ENCODE data around the gene UCN2.

Gene UCN2, protein sequence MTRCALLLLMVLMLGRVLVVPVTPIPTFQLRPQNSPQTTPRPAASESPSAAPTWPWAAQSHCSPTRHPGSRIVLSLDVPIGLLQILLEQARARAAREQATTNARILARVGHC

DNA sequence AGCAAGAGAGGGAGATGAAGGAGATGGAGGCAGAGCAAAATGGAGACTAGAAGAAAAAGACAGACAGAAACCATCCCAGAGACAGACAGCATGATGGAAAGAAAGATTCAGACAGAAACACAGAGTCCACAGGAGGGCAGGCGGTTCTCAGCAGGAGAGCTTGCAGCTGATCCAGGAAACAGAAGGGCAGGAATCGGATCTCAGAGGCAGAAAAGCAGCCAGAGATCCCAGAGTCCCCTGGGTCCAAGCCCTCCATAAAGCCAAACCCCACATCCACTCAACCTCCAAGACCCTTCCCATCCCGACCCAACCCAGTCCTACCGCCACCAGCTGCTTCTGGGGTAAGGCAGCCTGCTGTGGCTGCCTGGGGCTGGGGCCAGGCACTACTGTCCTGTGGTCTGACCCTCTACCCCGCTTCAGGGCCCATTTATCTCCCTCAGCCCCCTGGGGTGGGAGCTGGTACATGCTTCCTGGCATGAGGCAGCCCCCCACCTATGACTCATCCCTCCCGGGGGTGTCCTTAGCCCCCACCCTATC, at the start of gene UCN2:
Gene UCN2 (minus strand): TSS at position 400 of the 537 bp plus-strand sequence. CDS start 657 bp downstream, outside the sequence.
- no peak for DNase-seq

DNA sequence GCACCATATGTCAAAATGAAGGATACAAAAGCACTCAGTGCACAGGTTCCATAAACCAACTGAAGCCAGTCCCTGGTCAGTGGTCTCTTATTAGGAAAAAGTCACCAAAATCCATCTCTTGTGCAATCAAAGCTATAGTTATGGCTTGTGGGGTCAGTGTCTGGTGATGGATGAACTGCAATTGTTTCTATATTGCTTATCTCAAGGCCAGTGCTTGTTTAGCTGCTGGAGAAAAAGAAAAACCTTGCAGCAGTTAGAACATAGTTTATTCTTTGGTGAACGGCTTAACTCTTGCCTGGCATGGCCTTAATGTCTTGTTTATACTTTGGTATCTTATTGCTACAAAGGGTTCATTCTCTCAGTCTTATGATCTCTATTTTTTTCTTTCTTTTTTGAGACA, 48.7 kb upstream of the UCN2 start:
- DNase-seq, result no peak

DNA sequence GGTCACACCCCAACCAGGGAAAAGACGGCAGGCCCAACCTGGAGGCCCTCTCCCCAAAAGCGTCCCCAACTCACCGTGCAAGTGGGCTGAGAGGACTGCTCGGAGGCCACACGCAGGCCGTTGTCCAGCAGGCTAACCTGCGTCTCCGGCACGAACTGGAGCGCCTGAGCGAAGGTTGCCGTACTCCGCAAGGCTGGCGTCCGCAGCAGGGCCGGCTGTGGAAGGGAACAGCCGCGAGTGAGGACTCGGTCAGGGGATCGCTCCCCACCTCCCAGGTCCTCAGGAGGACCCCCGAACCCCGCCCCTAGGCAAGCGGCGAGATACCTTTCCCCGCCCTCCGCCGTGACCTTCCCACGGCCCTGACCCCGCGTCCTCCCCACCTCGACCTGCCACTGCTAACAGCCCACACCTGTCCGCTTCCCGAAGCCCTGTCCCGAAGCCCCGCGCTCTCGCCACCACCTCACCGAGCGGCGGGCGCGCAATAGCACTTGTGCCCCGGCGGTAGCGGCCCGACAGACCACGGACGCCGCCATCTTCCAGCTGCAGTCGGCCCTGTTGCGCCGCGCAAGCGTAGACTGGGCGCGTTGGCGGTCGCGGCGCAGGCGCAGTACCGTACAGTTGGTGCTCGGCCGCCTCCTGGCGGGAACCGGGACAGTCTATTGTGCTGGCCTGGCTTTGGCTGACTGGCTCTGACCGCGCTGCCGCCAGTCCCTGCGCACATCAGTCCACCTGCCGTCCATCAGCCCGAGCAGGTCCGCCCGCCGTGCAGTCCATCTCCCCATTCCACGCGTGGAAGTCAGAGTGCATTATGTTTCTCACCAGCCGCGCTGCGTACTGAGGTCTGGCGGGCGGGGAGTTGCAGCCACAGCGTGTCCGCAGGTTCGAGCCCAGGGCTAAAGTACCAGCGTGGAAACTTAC, 45.8 kb upstream of the UCN2 start, which contains the start of gene UQCRC1:
Gene UQCRC1 (minus strand): TSS at position 559 of the 918 bp plus-strand sequence. CDS start 26 bp downstream, at position 533.
- peak; percentile 88 to 89 for DNase-seq

DNA sequence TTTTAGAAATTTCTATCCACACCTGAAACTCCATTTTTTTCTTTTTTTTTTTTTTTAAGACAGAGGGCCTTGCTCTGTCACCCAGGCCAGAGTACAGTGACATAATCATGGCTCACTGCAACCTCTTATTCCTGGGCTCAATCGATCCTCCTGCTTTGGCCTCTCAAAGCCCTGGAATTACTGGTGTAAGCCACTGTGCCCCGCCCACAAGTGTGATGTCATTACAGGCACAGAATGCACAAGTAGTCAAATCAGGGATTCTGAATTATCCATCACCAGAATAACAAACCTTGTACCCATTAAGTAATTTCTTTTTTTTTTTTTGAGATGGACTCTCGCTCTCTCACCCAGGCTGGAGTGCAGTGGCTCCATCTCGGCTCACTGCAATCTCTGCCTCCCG, 43.9 kb upstream of the UCN2 start:
- no peak for DNase-seq

GRCh38 chr3:48601622-48601994, 38.0 kb upstream of the UCN2 start:
- DNase-seq, result no peak

DNA sequence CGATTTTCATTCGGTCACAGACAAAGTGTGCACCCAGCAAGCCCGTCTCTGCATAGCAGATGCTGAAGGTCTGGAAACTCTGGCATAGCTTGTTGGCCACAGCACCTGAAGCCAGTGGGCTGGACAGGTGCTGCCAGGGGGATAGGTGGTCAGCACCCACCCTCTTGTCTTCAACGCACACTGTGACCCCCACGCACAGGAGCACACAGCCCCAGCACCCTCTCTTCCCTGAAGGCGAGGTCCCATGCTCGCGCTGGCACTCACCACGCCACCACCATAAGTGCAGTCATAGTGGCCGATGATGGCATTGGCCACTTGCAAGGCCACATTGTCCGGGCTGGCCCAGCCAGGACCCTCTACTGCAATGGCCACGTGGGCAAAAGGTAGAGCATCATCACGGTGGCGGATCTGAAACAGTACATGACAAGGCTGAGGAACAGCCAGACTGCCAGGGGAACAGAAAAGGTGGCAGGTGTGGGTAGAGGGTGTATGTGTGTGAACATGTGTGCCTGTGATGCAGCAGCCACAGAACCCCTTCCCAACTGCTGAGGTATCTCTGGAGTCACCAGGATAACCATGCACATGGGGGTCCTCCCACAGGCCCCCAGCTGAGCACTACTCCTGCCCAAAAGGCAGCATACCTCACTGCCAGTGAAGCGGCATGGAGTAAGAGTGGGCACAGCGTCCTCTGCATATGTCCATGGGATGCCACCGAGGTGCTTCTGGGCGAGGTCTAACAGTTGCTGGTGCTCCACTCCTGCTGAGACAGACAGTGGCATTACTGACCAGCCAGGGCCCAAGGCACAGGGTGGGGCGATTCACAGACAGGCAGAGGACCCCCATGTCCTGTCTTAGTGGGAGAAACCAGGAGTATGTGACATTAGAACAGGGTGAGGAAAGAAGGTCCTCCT, 37.4 kb upstream of the UCN2 start:
- no peak for DNase-seq

GRCh38 chr3:48599509-48600285, 36.1 kb upstream of the UCN2 start:
- DNase-seq, result no peak

DNA sequence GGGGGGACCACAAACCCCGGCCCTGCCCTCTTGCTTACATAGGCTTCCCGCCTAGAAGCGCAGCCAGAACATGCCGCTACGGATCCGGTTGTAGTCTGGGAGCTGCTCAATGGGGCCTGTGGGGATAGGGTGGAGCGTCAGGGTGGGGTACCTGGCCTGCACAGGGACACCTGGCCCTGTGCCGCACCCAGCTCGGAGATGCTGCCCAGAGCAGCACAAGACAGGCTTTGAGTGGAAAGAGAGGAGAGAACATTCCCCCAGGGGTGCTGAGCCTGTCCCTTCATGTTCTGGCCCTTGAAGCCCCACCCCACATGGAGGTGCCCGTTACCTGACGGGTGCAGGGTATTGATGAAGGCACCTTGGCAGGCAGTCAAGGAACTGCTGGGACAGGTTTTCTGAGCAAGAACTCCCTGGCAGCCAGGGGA, 35.5 kb upstream of the UCN2 start:
- DNase-seq, result no peak

GRCh38 chr3:48598323-48599076, 34.9 kb upstream of the UCN2 start:
- no peak for DNase-seq

DNA sequence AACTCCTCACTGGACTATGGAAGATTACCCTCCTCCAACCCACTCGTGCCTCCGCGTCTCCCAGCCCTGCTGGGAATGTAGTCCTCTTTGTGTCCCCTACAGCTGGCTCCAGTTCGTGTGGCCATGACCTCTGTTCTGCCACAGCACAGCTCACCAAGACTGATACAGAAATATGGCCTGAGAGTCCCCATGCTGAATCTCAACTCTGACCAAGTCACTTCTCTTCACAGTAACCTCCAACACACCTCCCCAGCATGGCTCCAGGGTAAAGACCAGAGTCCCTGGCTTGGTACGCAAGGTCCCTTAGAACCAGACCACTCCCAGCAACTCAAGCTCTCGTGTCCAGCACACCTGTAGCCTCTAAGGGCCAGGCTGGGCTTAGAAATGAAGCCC, 33.8 kb upstream of the UCN2 start:
- DNase-seq, result no peak

DNA sequence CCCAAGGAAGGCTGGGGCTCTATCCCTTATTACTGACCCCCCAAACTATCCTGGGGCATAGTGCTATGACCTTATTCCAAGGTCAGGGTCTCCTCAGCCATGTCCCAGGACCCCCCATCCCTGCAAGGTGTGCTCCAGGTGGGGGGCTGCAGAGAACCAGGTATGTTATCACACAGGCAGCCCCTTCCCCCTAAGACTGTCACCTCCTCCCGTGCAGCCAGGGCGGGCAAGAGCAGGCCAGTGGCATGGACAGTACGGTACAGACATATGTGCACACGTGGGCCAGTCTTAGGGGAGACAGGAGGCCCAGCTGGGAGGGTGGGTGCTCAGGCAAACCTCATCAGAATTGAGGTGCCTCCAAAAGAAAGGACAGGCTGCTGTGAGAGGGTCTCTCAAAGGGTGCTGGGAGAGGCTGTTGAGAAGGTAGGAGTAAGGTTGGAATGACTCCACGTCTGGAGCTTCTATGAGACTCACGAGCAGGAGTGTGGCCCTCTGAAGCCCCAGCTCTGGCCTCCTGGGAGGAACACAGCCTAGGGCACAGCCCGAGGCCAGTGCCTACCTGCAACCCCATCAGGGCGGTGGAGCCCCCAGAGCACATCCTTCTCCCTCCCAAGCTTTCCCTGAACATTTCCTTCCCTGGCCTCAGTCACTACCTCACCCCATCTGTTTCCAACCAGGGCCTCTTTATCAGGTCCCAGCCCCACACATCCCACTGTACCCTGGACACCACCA, 33.3 kb upstream of the UCN2 start:
- no peak for DNase-seq

- no peak for DNase-seq
These were observed 32.6 kb upstream of the UCN2 start for GRCh38 chr3:48596157-48596556.

DNA sequence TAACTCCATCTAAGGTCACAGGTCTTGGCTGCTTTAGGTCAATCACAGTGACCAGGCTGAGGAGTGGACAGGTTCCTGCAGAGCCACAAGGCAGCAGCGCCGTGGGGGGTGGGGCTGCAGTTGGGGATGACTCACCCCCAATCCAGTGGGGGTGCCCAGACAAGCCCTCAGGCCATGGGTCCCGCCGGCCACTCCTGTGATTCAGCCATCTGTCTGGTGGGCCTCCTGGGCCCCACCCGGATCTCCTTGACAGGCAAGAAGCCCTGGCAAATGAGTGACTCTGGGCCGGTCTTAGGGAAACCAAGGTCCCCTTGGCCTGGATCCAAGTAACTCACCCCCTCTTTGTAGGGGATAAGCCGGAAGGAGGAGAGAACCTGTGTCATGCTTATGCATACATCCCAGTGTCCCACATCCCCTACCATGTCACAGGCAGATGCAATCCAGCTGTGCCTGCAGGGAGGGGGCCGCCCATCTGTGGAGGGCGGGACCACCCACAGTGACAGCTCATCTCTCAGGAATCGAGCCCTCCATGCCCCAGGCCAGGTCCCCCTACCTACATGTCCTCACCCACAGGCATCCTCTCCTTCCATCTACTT, 32.0 kb upstream of the UCN2 start:
- no peak for DNase-seq

DNA sequence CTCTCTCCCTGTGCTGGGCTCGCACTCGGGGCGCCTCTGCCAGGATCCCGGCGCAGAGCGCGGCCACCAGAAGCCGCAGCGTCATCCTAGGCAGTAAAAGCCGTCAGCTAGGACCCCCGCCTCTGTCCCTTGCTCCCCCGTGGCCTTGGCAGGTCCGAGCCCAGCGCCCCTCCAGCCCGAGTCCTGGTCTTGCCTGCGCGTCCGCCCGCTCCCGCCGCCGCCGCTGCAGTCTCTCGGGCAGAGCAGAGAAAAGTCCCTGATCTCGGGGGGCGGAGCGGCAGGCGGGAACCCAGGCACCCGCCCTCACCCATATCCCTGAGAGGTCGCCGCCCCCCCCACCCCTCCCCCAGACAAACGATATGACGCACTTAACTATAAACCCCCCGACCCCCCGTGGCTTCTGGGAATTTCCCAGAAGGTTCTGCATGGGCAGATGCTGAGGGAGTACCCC, 31.5 kb upstream of the UCN2 start, which contains the start of gene COL7A1:
Gene COL7A1 (minus strand): TSS at position 255 of the 451 bp plus-strand sequence. CDS start 170 bp downstream, at position 85.
- peak in 1 of 2 experiments; percentile 1 for DNase-seq

DNA sequence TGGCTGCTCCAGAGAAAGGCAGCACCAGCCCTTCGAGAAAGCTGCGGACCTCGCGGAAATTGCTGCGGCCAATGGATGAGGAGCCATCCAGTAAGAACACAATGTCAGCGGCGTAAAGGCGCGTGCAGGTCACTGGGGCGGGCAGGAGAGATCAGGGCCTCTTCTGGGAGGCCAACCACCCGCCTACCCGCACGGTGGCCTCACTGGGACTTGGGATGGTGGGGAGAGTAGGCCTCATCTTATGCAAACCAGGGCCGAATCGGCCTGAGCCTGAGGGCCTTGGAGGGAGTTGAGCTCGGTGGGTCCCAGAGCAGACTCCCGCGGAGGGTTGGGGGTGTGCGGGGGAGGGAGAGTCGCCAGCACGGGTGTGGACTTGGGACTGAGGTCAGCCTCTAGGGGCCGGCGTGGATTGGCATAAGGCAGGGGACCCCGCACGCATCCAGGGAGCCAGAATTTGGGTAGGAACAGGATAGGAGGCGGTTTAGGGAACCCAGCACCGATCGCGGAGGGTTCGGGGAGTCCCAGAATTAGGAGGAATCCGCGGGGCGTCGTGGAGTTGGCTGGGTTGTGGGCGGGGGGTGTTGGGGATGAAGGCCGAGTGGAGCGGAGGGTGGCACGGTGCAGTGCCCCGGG, 31.0 kb upstream of the UCN2 start:
- no peak for DNase-seq

- no peak for DNase-seq
These were observed 29.8 kb upstream of the UCN2 start for GRCh38 chr3:48593337-48593736.

DNA sequence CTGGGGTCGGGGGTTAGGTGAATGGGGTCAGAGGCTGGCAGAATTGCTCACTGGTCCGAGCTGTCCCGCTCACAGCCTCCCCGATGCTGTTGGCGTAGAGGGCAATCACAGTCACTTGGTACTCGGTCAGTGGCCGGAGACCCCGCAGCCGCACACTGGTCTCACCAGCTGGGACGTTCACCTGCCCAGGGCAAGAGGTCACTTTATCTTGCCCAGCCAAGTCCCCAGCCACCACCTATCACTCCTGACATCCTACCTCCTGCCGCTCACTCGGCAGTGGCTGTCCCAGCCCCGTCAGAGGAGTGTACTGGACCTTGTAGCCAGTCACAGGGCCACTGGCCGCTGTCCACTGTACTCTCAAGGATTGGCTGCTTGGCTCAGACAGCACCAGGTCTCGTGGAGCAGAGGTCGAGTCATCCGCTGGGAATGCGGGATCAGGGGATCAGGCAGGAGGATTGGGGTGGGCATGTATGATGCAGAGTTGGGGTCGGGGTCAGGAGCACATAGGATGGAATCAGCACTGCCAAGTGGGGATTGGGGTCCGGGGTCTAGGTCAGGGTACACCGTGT, 29.0 kb upstream of the UCN2 start:
- no peak for DNase-seq

DNA sequence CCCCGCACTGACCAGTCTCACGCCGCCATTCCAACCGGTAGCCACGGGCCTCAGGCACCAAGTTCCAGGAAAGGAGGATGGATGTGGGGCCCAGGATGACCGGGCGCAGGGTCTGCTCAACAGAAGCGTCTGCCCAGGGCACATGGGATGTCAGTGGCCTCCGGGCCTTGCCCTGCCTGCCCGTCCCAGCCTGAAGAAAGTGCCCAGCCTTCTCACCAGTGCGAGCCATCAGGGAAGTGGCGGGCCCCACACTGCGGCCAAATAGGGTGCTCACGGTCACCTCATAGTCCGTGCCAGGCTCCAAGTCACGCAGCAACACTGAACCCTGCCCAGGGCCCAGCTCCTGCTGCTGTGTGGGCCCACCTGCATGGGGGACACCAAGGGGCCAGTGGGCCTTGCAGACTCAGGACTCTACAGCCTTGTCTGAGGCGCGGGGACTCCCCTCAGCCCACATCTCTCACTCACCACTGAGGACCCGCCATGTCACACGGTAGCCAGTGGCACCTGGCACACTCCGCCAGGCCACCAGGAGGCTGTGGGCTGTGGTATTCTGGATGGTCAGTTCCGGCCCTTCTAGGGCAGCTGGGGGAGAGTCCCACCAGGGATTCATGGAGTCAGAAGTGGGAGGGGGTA, 28.4 kb upstream of the UCN2 start:
- DNase-seq, result no peak

- DNase-seq, result no peak
These were observed 27.9 kb upstream of the UCN2 start for GRCh38 chr3:48591436-48591835.
